ENCODE data around the gene ZNF518B. TPM values are rescaled to one million over a fixed set of nuclear protein-coding genes. Genes with fewer than 3 reads are reported as not detected.

The ZNF518B gene
- total RNA-seq, 2 donors from 2014 or later = 11.1 to 15.4 TPM

DNA sequence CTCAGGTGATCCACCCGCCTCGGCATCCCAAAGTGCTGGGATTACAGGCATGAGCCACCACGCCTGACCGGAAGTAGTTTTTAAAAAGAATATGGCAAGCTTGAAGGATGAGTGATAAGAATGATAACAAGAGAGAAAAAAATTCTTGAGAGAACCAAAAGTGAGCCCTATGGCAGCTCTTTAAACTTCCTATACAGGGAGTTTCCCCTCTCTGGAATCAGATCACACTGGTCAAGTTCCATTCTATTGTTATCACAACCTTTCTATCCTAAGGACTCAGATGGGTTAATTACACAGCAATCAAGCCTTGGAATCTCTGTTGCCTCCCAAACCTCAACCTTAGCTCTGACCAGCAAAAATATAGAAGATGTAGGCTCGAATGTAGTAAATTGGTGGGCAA, 33.8 kb upstream of the ZNF518B start:
- no peak for ATAC-seq (ENCODE audit: insufficient number of reproducible peaks, low FRiP score, low read depth)
- no peaks in the 10 kb centered on the region for H3K36me3 ChIP-seq
- DNase-seq (ENCODE audit: low spot score) = no peak
- H3K9me3 ChIP-seq = no peaks in the 10 kb centered on the region
- H3K4me3 ChIP-seq = no peak overlapping the region
- no peaks in the 10 kb centered on the region for H3K4me1 ChIP-seq (ENCODE audit: control insufficient read depth in 1 of 2, low read depth in 2 of 2)
- TF ChIP-seq CTCF (IDR thresholded peaks at IDR 0.05) = no peak
- no peak overlapping the region for H3K27ac ChIP-seq
- no peaks in the 10 kb centered on the region for H3K27me3 ChIP-seq (replicated peaks; ENCODE audit: insufficient read depth)

DNA sequence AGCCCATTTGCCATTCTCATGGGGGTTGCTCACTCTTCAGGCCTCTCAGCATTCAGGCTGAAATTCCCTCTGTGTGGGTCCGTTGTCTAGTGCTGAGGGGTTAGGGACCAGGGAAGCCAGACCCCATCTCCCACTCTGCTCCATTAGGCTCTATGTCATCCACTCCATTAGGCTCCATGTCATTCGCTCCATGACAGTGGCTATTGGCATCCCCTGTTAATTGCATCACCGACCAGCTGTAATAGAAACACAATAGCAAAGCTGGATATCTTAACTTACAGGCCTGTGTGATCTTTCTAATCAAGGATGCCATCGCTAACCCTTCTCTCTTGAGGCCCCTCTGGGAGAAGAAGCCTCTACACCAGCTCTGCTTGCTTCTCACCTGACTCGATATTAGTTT, 25.7 kb upstream of the ZNF518B start:
- ATAC-seq (ENCODE audit: insufficient number of reproducible peaks, low FRiP score, low read depth) = no peak
- no peak overlapping the region for H3K27ac ChIP-seq
- no peak for TF ChIP-seq CTCF (IDR thresholded peaks at IDR 0.05)

GRCh38 chr4:10480616-10481015, 23.4 kb upstream of the ZNF518B start:
- TF ChIP-seq CTCF (IDR thresholded peaks at IDR 0.05) = no peak
- no peak for DNase-seq (ENCODE audit: low spot score)

More for the DNA sequence above, 25.7 kb upstream of the ZNF518B start:
- no peaks in the 10 kb centered on the region for H3K4me1 ChIP-seq (ENCODE audit: control insufficient read depth in 1 of 2, low read depth in 2 of 2)
- H3K4me3 ChIP-seq = no peak overlapping the region
- DNase-seq (ENCODE audit: low spot score) = no peak
- H3K9me3 ChIP-seq = no peaks in the 10 kb centered on the region
- H3K27me3 ChIP-seq (replicated peaks; ENCODE audit: insufficient read depth) = no peaks in the 10 kb centered on the region
- H3K36me3 ChIP-seq = no peaks in the 10 kb centered on the region

GRCh38 chr4:10478621-10479020, 21.4 kb upstream of the ZNF518B start:
- H3K27me3 ChIP-seq (replicated peaks; ENCODE audit: insufficient read depth) = no peaks in the 10 kb centered on the region
- TF ChIP-seq CTCF (IDR thresholded peaks at IDR 0.05) = no peak
- no peaks in the 10 kb centered on the region for H3K36me3 ChIP-seq
- no peak overlapping the region for H3K4me3 ChIP-seq
- no peaks in the 10 kb centered on the region for H3K4me1 ChIP-seq (ENCODE audit: control insufficient read depth in 1 of 2, low read depth in 2 of 2)
- ATAC-seq (ENCODE audit: insufficient number of reproducible peaks, low FRiP score, low read depth) (no peak), DNase-seq (ENCODE audit: low spot score) (no peak)
- H3K27ac ChIP-seq = no peak overlapping the region
- H3K9me3 ChIP-seq = no peaks in the 10 kb centered on the region

More at GRCh38 chr4:10480616-10481015, 23.4 kb upstream of the ZNF518B start:
- ATAC-seq (ENCODE audit: insufficient number of reproducible peaks, low FRiP score, low read depth) = no peak
- Histone ChIP-seq H3K27me3 (replicated peaks; ENCODE audit: insufficient read depth) (no peaks in the 10 kb centered on the region), H3K27ac (no peak overlapping the region), H3K9me3 (no peaks in the 10 kb centered on the region), H3K4me3 (no peak overlapping the region), H3K36me3 (no peaks in the 10 kb centered on the region), H3K4me1 (ENCODE audit: control insufficient read depth in 1 of 2, low read depth in 2 of 2) (no peaks in the 10 kb centered on the region)

DNA sequence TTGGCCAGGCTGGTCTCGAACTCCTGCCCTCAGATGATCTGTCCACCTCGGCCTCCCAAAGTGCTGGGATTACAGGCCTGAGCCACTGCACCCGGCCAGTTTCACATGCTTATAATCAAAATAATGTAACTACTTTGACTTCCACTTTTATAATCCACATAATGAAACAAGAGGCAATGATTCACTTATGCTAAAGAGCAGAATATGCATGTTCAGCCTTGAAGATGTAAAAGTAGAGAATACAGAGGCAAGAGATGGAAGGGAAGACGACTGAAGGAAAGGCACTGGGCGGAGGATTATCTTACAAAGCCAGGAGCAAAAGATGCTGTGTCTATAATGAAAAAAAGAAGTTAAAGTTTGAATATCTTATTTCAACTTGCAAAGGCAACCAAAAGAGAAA, 13.3 kb upstream of the ZNF518B start:
- H3K36me3 ChIP-seq = no peaks in the 10 kb centered on the region
- H3K4me1 ChIP-seq (ENCODE audit: control insufficient read depth in 1 of 2, low read depth in 2 of 2) = no peaks in the 10 kb centered on the region
- H3K4me3 ChIP-seq = no peak overlapping the region
- H3K9me3 ChIP-seq = no peaks in the 10 kb centered on the region
- no peaks in the 10 kb centered on the region for H3K27me3 ChIP-seq (replicated peaks; ENCODE audit: insufficient read depth)
- no peak for TF ChIP-seq CTCF (IDR thresholded peaks at IDR 0.05)
- no peak overlapping the region for H3K27ac ChIP-seq
- ATAC-seq (ENCODE audit: insufficient number of reproducible peaks, low FRiP score, low read depth) (no peak), DNase-seq (ENCODE audit: low spot score) (no peak)
